Thyroid gland (tissue), 4 donors: ENCODE results near the gene CDCA5. TPM values are rescaled to one million over a fixed set of nuclear protein-coding genes. Genes with fewer than 3 reads are reported as not detected.

ENCODE experiments used
- DNase-seq, 2 donors: peaks; one replicate each; pipeline ENCODE4 v3.0.0-alpha.2; 2019
- H3K27ac ChIP-seq, 3 donors: fragments of 200-600 bp; sonication (generic); 1 replicate in 2 of 3; 2 replicates in 1 of 3; pipeline ENCODE4 v1.5.1; 2016 to 2019; ENCODE audit warnings: mild to moderate bottlenecking in 1 of 3, moderate library complexity in 1 of 3
- H3K27me3 ChIP-seq: fragments of 200-600 bp; sonication (generic); one replicate; pipeline ENCODE4 v1.5.1; 2019
- H3K36me3 ChIP-seq, 2 donors: fragments of 200-600 bp; sonication (generic); one replicate each; pipeline ENCODE4 v1.5.1; 2016 to 2019
- H3K4me1 ChIP-seq, 2 donors: fragments of 200-600 bp; sonication (generic); one replicate each; pipeline ENCODE4 v1.5.1; 2017 to 2019
- H3K4me3 ChIP-seq, 3 donors: fragments of 200-600 bp; sonication (generic); replicated peaks in 1 of 3; 1 replicate in 2 of 3; 2 replicates in 1 of 3; pipeline ENCODE4 v1.5.1; 2016; ENCODE audit warnings: mild to moderate bottlenecking in 1 of 3
- H3K9me3 ChIP-seq: fragments of 200-600 bp; sonication (generic); one replicate; pipeline ENCODE4 v1.5.1; 2017
- CTCF ChIP-seq, 6 experiments: fragments of 200-600 bp in 3 of 6; fragments of 450-650 bp in 3 of 6; sonication (generic) in 3 of 6; IDR thresholded peaks; one replicate each; pipeline ENCODE4 v1.5.1; 2016 to 2019; ENCODE audit warnings: antibody characterized with exemption in 6 of 6, mild to moderate bottlenecking in 2 of 6, inconsistent platforms in 1 of 6, moderate library complexity in 1 of 6
- POLR2A ChIP-seq, 2 donors: fragments of 450-650 bp; IDR thresholded peaks; one replicate each; pipeline ENCODE4 v1.6.1; 2017; ENCODE audit warnings: antibody characterized with exemption in 2 of 2, mild to moderate bottlenecking in 2 of 2, moderate library complexity in 1 of 2
- WGBS, 2 donors: methylation state at CpG; one replicate each; pipeline ENCODE4 v1.1.5; 2017; 5-methylcytosine and 5-hydroxymethylcytosine counted together
- intact Hi-C: fragments of 100-400 bp; cut with DNase I; formaldehyde crosslinking; loops from one replicate; pipeline ENCODE4 v1.15.1; 2023
- total RNA-seq, 4 donors: library from RNA; depleted of rRNA; stranded (reverse); fragments of >200 nt; gene quantifications; one replicate each; pipeline ENCODE4 v1.2.3, GENCODE V29; 2016

CDCA5 gene
- total RNA-seq, 4 donors from 2014 or later = 0.71 to 1.8 (median 0.81) TPM; not detected in 1

DNA sequence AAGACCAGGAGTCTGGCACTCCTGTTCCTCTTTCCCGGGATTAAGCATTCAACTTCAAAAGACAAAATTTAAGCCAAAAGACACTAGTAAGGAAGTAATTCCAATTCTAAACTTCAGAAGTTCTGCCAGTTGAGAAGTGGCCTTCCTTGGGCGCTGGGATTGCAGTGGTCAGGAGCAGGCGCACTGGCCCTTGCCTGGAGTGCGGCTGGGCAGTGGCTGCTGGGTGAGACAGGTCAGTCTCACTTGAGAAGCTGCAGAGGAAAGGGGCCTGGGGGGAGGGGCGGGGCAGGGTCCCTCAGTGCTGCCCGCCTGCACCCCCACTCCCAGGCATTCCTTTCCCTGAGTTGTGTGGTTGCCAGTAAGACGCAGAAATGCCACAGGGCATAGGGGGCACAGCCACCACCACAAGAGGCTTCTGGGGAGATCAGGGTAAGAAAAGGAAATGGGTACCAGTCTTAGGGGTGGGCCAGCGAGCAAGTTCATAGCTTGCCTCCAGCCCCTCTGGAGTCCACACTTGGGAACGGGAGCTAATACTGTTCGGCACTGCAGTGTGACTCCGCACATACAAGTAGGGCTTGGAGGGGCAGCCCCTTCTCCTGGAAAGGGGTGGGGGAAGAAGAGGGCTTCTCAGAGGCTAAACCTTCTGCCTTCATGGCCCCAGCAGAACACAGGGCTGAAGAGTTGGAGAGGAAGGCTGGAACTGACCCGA lies 43.8 kb upstream of the CDCA5 start:
- DNase-seq = no peak
- TF ChIP-seq POLR2A (IDR thresholded peaks at IDR 0.05) (no peak), CTCF (IDR thresholded peaks at IDR 0.05) (no peak)
- Histone ChIP-seq H3K27ac (no peak overlapping the region), H3K27me3 (no peaks in the 10 kb centered on the region), H3K4me3 (no peak overlapping the region), H3K4me1 (peaks cover 2 to 9% of the 10 kb centered on the region in 2 donors), H3K36me3 (peaks cover 76 to 78% of the 10 kb centered on the region in 2 donors), H3K9me3 (no peaks in the 10 kb centered on the region)
- intact Hi-C loops = no loop called here
- 79% methylated on average over 10 to 12 of the region's 12 CpGs for WGBS, 2 donors

DNA sequence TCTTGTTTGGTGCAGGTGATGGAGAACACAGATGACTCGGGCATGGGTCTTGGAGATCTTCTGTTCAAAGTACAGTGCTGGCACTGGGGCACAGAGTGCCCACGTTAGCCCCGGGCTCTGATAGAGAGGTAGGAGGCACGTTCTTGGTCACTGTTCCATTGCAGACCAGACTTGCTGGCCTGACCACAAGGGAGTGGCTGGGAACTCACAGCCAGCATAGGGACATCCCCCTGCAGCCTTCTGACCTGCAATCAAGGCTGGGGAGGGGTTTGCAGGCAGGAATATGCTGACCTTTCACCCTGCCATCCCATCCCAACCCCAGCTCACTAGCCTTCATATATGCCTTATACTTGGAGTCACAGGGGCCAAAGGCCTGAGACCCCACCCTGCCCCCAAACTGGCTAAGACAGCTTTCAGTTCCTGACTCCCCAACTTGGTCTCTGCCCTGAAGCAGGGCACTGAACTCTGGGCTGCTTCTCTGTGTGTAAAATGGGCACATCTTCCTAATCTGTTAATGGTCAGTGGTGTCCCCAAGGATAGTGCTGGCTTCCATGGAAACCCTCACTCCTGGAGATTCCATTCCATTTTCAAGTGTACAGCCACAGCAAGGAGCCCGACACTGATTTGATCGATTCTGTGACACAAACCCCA lies 42.9 kb upstream of the CDCA5 start:
- Histone ChIP-seq H3K27ac (no peak overlapping the region), H3K36me3 (peaks cover 69 to 70% of the 10 kb centered on the region in 2 donors), H3K27me3 (no peaks in the 10 kb centered on the region), H3K9me3 (no peaks in the 10 kb centered on the region), H3K4me3 (no peak overlapping the region), H3K4me1 (peaks cover 5 to 7% of the 10 kb centered on the region in 2 donors)
- WGBS, 2 donors = 76 to 88% methylated on average over 6 of the region's 6 CpGs
- no peak for DNase-seq
- TF ChIP-seq CTCF (IDR thresholded peaks at IDR 0.05) = no peak
- no peak for TF ChIP-seq POLR2A (IDR thresholded peaks at IDR 0.05)
- intact Hi-C loops = no loop called here

DNA sequence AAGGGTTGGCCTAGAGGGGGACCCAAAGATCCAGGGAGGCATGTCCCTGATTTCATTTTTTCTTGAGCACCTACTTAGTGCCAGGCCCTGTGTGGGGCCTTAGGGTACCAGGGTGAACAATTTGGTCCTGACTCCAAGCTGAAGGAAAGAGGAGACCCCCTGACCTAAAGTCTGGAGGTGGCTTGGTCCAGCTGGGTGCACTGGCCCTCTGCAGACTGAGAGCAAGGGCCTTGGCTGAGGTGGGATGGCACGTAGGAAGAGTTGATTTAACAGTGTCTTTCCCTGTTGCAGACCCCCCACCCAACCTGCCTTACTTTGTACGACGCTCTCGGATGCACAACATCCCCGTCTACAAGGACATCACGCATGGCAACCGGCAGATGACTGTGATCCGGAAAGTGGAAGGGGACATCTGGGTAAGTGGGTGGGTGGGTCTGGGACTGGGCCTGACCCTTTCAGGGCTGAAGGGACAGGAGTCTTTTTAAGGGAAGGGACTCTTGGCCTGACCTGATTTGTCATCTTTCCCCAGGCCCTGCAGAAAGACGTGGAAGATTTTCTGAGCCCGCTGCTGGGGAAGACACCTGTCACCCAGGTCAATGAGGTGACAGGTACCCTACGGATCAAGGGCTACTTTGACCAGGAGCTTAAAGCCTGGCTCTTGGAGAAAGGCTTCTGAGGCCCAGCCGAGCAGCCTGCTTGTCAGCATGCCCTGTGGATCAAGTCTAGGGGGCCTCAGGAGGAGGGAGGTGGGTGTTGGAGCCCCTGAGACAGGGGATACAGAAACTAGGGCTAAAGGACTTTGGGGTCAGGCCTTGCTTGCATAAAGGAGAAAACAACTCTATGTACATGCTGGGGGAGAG lies 41.6 kb upstream of the CDCA5 start:
- no peak for DNase-seq
- H3K36me3 ChIP-seq = peaks cover 61% of the 10 kb centered on the region in 2 donors

GRCh38 chr11:65124480-65125196 lies 40.8 kb upstream of the CDCA5 start:
- 86 to 87% methylated on average over 5 of the region's 5 CpGs for WGBS, 2 donors
- Histone ChIP-seq H3K27ac (no peak overlapping the region), H3K27me3 (no peaks in the 10 kb centered on the region), H3K4me1 (peaks cover 13 to 19% of the 10 kb centered on the region in 2 donors), H3K36me3 (peaks cover 59 to 61% of the 10 kb centered on the region in 2 donors), H3K9me3 (no peaks in the 10 kb centered on the region), H3K4me3 (no peak overlapping the region)
- no peak for TF ChIP-seq POLR2A (IDR thresholded peaks at IDR 0.05)
- TF ChIP-seq CTCF (IDR thresholded peaks at IDR 0.05) = no peak
- intact Hi-C loops = no loop called here
- no peak for DNase-seq

More for the DNA sequence above, 41.6 kb upstream of the CDCA5 start:
- Histone ChIP-seq H3K9me3 (no peaks in the 10 kb centered on the region), H3K4me3 (no peak overlapping the region), H3K27ac (no peak overlapping the region), H3K4me1 (peaks cover 13 to 19% of the 10 kb centered on the region in 2 donors), H3K27me3 (no peaks in the 10 kb centered on the region)
- 86 to 92% methylated on average over 12 of the region's 12 CpGs for WGBS, 2 donors
- TF ChIP-seq POLR2A (IDR thresholded peaks at IDR 0.05) = no peak
- no peak for TF ChIP-seq CTCF (IDR thresholded peaks at IDR 0.05)
- intact Hi-C loops = no loop called here
